Activated T-cell treated with anti-CD3 and anti-CD28 coated beads, Interleukin-2, amount 50 U/mL, for 24 hours (primary cell): ENCODE data around the gene BCAN.

Source experiments
- DNase-seq: peaks from one replicate; pipeline ENCODE4 v3.0.0-alpha.2; 2020
- H3K27ac Mint-ChIP-seq: 2 replicates; pipeline ENCODE4 v1.8.0; 2020; ENCODE audit warnings: mild to moderate bottlenecking, mixed read lengths
- H3K27me3 Mint-ChIP-seq: 2 replicates; pipeline ENCODE4 v1.8.0; 2020; ENCODE audit warnings: mixed read lengths
- H3K36me3 Mint-ChIP-seq: 2 replicates; pipeline ENCODE4 v1.8.0; 2020; ENCODE audit warnings: low read depth, mixed read lengths
- H3K4me1 Mint-ChIP-seq: 2 replicates; pipeline ENCODE4 v1.8.0; 2020; ENCODE audit warnings: low read depth, mixed read lengths
- H3K4me3 Mint-ChIP-seq: 2 replicates; pipeline ENCODE4 v1.8.0; 2020; ENCODE audit warnings: mild to moderate bottlenecking, moderate library complexity, mixed read lengths
- H3K9me3 Mint-ChIP-seq: 2 replicates; pipeline ENCODE4 v1.8.0; 2020; ENCODE audit warnings: mixed read lengths

Gene BCAN

GRCh38 chr1:156658945-156659574 lies 17.1 kb downstream of the BCAN start:
- no peak overlapping the region for H3K27ac Mint-ChIP-seq
- H3K9me3 Mint-ChIP-seq: no peaks in the 10 kb centered on the region
- no peak for DNase-seq
- peaks cover 38% of the 10 kb centered on the region for H3K27me3 Mint-ChIP-seq
- peak overlapping the region; percentile 84 for H3K4me3 Mint-ChIP-seq
- H3K36me3 Mint-ChIP-seq: peaks cover 4% of the 10 kb centered on the region
- peaks cover 57% of the 10 kb centered on the region for H3K4me1 Mint-ChIP-seq

GRCh38 chr1:156659661-156659987 lies 17.7 kb downstream of the BCAN start:
- DNase-seq: no peak
- H3K4me3 Mint-ChIP-seq: peak overlapping the region; percentile 84
- H3K27ac Mint-ChIP-seq: peak overlapping the region; percentile 58
- peaks cover 57% of the 10 kb centered on the region for H3K4me1 Mint-ChIP-seq
- H3K36me3 Mint-ChIP-seq: peaks cover 4% of the 10 kb centered on the region
- H3K9me3 Mint-ChIP-seq: no peaks in the 10 kb centered on the region
- H3K27me3 Mint-ChIP-seq: peaks cover 32% of the 10 kb centered on the region

- peak overlapping the region; percentile 85 for H3K27ac Mint-ChIP-seq
- H3K27me3 Mint-ChIP-seq: peaks cover 28% of the 10 kb centered on the region
- H3K4me1 Mint-ChIP-seq: peaks cover 57% of the 10 kb centered on the region
- peak; percentile 95 for DNase-seq
- no peaks in the 10 kb centered on the region for H3K9me3 Mint-ChIP-seq
- H3K4me3 Mint-ChIP-seq: peak overlapping the region; percentile 84
- peaks cover 4% of the 10 kb centered on the region for H3K36me3 Mint-ChIP-seq
These were observed 18.3 kb downstream of the BCAN start for GRCh38 chr1:156659988-156660751.

GRCh38 chr1:156660752-156661112 lies 18.8 kb downstream of the BCAN start:
- peaks cover 4% of the 10 kb centered on the region for H3K36me3 Mint-ChIP-seq
- no peak for DNase-seq
- peak overlapping the region; percentile 84 for H3K4me3 Mint-ChIP-seq
- no peaks in the 10 kb centered on the region for H3K9me3 Mint-ChIP-seq
- peaks cover 57% of the 10 kb centered on the region for H3K4me1 Mint-ChIP-seq
- H3K27me3 Mint-ChIP-seq: peaks cover 22% of the 10 kb centered on the region
- H3K27ac Mint-ChIP-seq: peak overlapping the region; percentile 85

GRCh38 chr1:156662005-156662799 lies 20.3 kb downstream of the BCAN start:
- no peaks in the 10 kb centered on the region for H3K9me3 Mint-ChIP-seq
- no peak for DNase-seq
- H3K27me3 Mint-ChIP-seq: peaks cover 7% of the 10 kb centered on the region
- H3K4me3 Mint-ChIP-seq: no peak overlapping the region
- peaks cover 49% of the 10 kb centered on the region for H3K4me1 Mint-ChIP-seq
- H3K27ac Mint-ChIP-seq: peak overlapping the region; percentile 85
- peaks cover 4% of the 10 kb centered on the region for H3K36me3 Mint-ChIP-seq

GRCh38 chr1:156662800-156663055 lies 20.8 kb downstream of the BCAN start:
- no peak overlapping the region for H3K4me3 Mint-ChIP-seq
- H3K36me3 Mint-ChIP-seq: peaks cover 4% of the 10 kb centered on the region
- H3K4me1 Mint-ChIP-seq: peaks cover 43% of the 10 kb centered on the region
- DNase-seq: no peak
- no peak overlapping the region for H3K27ac Mint-ChIP-seq
- H3K9me3 Mint-ChIP-seq: no peaks in the 10 kb centered on the region
- H3K27me3 Mint-ChIP-seq: peaks cover 3% of the 10 kb centered on the region

- Mint-ChIP-seq H3K9me3 (no peaks in the 10 kb centered on the region), H3K27ac (no peak overlapping the region), H3K27me3 (peaks cover under 1% of the 10 kb centered on the region), H3K36me3 (peaks cover 4% of the 10 kb centered on the region), H3K4me3 (no peak overlapping the region), H3K4me1 (peaks cover 40% of the 10 kb centered on the region)
- no peak for DNase-seq
These were observed 21.3 kb downstream of the BCAN start for GRCh38 chr1:156663178-156663577.

- no peak for DNase-seq
- no peaks in the 10 kb centered on the region for H3K9me3 Mint-ChIP-seq
- H3K4me1 Mint-ChIP-seq: peaks cover 35% of the 10 kb centered on the region
- H3K27me3 Mint-ChIP-seq: no peaks in the 10 kb centered on the region
- H3K27ac Mint-ChIP-seq: peak overlapping the region; percentile 20
- H3K36me3 Mint-ChIP-seq: peaks cover 4% of the 10 kb centered on the region
- no peak overlapping the region for H3K4me3 Mint-ChIP-seq
These were observed 22.3 kb downstream of the BCAN start for GRCh38 chr1:156664046-156664766.

GRCh38 chr1:156664767-156665411 lies 23.0 kb downstream of the BCAN start:
- no peak overlapping the region for H3K27ac Mint-ChIP-seq
- peaks cover 28% of the 10 kb centered on the region for H3K4me1 Mint-ChIP-seq
- no peaks in the 10 kb centered on the region for H3K27me3 Mint-ChIP-seq
- H3K36me3 Mint-ChIP-seq: peaks cover 4% of the 10 kb centered on the region
- no peak overlapping the region for H3K4me3 Mint-ChIP-seq
- no peak for DNase-seq
- H3K9me3 Mint-ChIP-seq: no peaks in the 10 kb centered on the region

- H3K36me3 Mint-ChIP-seq: peaks cover 4% of the 10 kb centered on the region
- H3K4me3 Mint-ChIP-seq: no peak overlapping the region
- no peak overlapping the region for H3K27ac Mint-ChIP-seq
- H3K9me3 Mint-ChIP-seq: no peaks in the 10 kb centered on the region
- peaks cover 22% of the 10 kb centered on the region for H3K4me1 Mint-ChIP-seq
- no peaks in the 10 kb centered on the region for H3K27me3 Mint-ChIP-seq
- DNase-seq: no peak
These were observed 23.6 kb downstream of the BCAN start for GRCh38 chr1:156665539-156665938.

GRCh38 chr1:156666862-156667609 lies 25.1 kb downstream of the BCAN start:
- no peak for DNase-seq
- H3K36me3 Mint-ChIP-seq: no peaks in the 10 kb centered on the region
- peaks cover 7% of the 10 kb centered on the region for H3K4me1 Mint-ChIP-seq
- peaks cover 5% of the 10 kb centered on the region for H3K27me3 Mint-ChIP-seq
- no peak overlapping the region for H3K27ac Mint-ChIP-seq
- H3K9me3 Mint-ChIP-seq: no peaks in the 10 kb centered on the region
- H3K4me3 Mint-ChIP-seq: no peak overlapping the region

- H3K4me3 Mint-ChIP-seq: no peak overlapping the region
- H3K27ac Mint-ChIP-seq: no peak overlapping the region
- DNase-seq: no peak
- H3K36me3 Mint-ChIP-seq: no peaks in the 10 kb centered on the region
- peaks cover 5% of the 10 kb centered on the region for H3K27me3 Mint-ChIP-seq
- peaks cover 3% of the 10 kb centered on the region for H3K4me1 Mint-ChIP-seq
- H3K9me3 Mint-ChIP-seq: no peaks in the 10 kb centered on the region
These were observed 25.7 kb downstream of the BCAN start for GRCh38 chr1:156667610-156667967.

- H3K4me1 Mint-ChIP-seq: no peaks in the 10 kb centered on the region
- H3K9me3 Mint-ChIP-seq: no peaks in the 10 kb centered on the region
- DNase-seq: no peak
- H3K4me3 Mint-ChIP-seq: no peak overlapping the region
- H3K36me3 Mint-ChIP-seq: no peaks in the 10 kb centered on the region
- H3K27ac Mint-ChIP-seq: no peak overlapping the region
- peaks cover 5% of the 10 kb centered on the region for H3K27me3 Mint-ChIP-seq
These were observed 26.2 kb downstream of the BCAN start for GRCh38 chr1:156667968-156668709.
